Middle frontal gyrus (tissue), 1 donor: Measurements from ENCODE around the gene LIN7A.
"Not testable (repeated sequence)": the region's sequence is repeated elsewhere in the genome, so short reads cannot be mapped to it uniquely, and the experiment has no call there.

ENCODE experiments used
- DNase-seq: peaks from one replicate; pipeline ENCODE4 v3.0.0-alpha.2; 2015; ENCODE audit warnings: low spot score; ENCODE audit errors: extremely low spot score

Gene LIN7A

GRCh38 chr12:80811957-80812708, 125.6 kb downstream of the LIN7A start:
- no peak for DNase-seq

- no peak for DNase-seq
These were observed 126.9 kb downstream of the LIN7A start for GRCh38 chr12:80810874-80811273.

- no peak for DNase-seq
These were observed 130.0 kb downstream of the LIN7A start for GRCh38 chr12:80807640-80808288.

GRCh38 chr12:80805106-80805505, 132.6 kb downstream of the LIN7A start:
- no peak for DNase-seq

GRCh38 chr12:80802652-80803400, 134.9 kb downstream of the LIN7A start:
- no peak for DNase-seq

GRCh38 chr12:80798281-80798680, 139.5 kb downstream of the LIN7A start:
- DNase-seq: no peak

GRCh38 chr12:80794551-80794950, 143.2 kb downstream of the LIN7A start:
- no peak for DNase-seq

- DNase-seq: no peak
These were observed 144.9 kb downstream of the LIN7A start for GRCh38 chr12:80792861-80793260.

- DNase-seq: no peak
These were observed 145.9 kb downstream of the LIN7A start for GRCh38 chr12:80791863-80792262.

- DNase-seq: not testable (repeated sequence)
These were observed 149.3 kb downstream of the LIN7A start for GRCh38 chr12:80788407-80788806.

GRCh38 chr12:80782963-80783470, 154.7 kb downstream of the LIN7A start:
- not testable (repeated sequence) for DNase-seq

GRCh38 chr12:80781313-80781712, 156.4 kb downstream of the LIN7A start:
- DNase-seq: no peak

- DNase-seq: no peak
These were observed 157.0 kb downstream of the LIN7A start for GRCh38 chr12:80780746-80781145.

GRCh38 chr12:80778005-80778541, 159.7 kb downstream of the LIN7A start:
- no peak for DNase-seq

GRCh38 chr12:80777587-80777986, 160.1 kb downstream of the LIN7A start:
- DNase-seq: no peak

GRCh38 chr12:80776706-80777105, 161.0 kb downstream of the LIN7A start:
- no peak for DNase-seq

- DNase-seq: no peak
These were observed 166.8 kb downstream of the LIN7A start for GRCh38 chr12:80770958-80771357.

GRCh38 chr12:80769553-80770140, 168.1 kb downstream of the LIN7A start:
- DNase-seq: no peak

- no peak for DNase-seq
These were observed 170.8 kb downstream of the LIN7A start for GRCh38 chr12:80766897-80767296.

- no peak for DNase-seq
These were observed 171.5 kb downstream of the LIN7A start for GRCh38 chr12:80766210-80766609.

- DNase-seq: no peak
These were observed 173.9 kb downstream of the LIN7A start for GRCh38 chr12:80763874-80764273.
